Ovary (tissue), 3 donors: ENCODE measurements around the gene BEND7.

Experiments
- CTCF ChIP-seq, 3 donors: fragments of 450-650 bp in 2 of 3; fragments of 200-600 bp in 1 of 3; IDR thresholded peaks; one replicate each; pipeline versions ENCODE4 v1.5.1 to v1.8.0; 2016 to 2022; ENCODE audit warnings: antibody characterized with exemption in 3 of 3, mild to moderate bottlenecking in 1 of 3
- EP300 ChIP-seq: sonication (generic); formaldehyde crosslinking; IDR thresholded peaks from one replicate; pipeline ENCODE4 v1.6.1; 2017; ENCODE audit warnings: antibody characterized with exemption
- donor health status: DM: no; HTN: no; CAD: no.

GRCh38 chr10:13450069-13450468 lies 78.7 kb downstream of the BEND7 start:
- TF ChIP-seq CTCF (IDR thresholded peaks at IDR 0.05), result no peak
- no peak for TF ChIP-seq EP300
